M059J (cell line): ENCODE measurements around the gene TNFRSF6B. TPM values are rescaled to one million over a fixed set of nuclear protein-coding genes. Genes with fewer than 3 reads are reported as not detected.
A peak's percentile ranks its signal among the peaks of the same experiment; 100 is the strongest.

Source experiments
- DNase-seq: peaks from one replicate; pipeline ENCODE4 v3.0.0-alpha.2; 2012; ENCODE audit warnings: low read depth
- total RNA-seq: library from RNA; depleted of rRNA; stranded (reverse); fragments of >200 nt; shearing (Covaris generic); gene quantifications from 2 replicates; pipeline ENCODE4 v1.2.3, GENCODE V29; 2014

The TNFRSF6B gene
- total RNA-seq, 1 experiment from 2014 or later: 1.9 TPM

- peak; percentile 100 for DNase-seq
These were observed 13.9 kb upstream of the TNFRSF6B start for GRCh38 chr20:63682384-63683139.

GRCh38 chr20:63685269-63686026 is 11.0 kb upstream of the TNFRSF6B start:
- DNase-seq: no peak

- no peak for DNase-seq
These were observed 10.4 kb upstream of the TNFRSF6B start for GRCh38 chr20:63686094-63686491.

- peak; percentile 23 for DNase-seq
These were observed 9.7 kb upstream of the TNFRSF6B start for GRCh38 chr20:63686492-63687321.

GRCh38 chr20:63687419-63688178 is 8.9 kb upstream of the TNFRSF6B start:
- DNase-seq: no peak

- peak; percentile 9 for DNase-seq
These were observed 8.0 kb upstream of the TNFRSF6B start for GRCh38 chr20:63688228-63689045.

- no peak for DNase-seq
These were observed 7.1 kb upstream of the TNFRSF6B start for GRCh38 chr20:63689046-63690002.

- peak; percentile 9 for DNase-seq
These were observed 6.2 kb upstream of the TNFRSF6B start for GRCh38 chr20:63690003-63690897.

- DNase-seq: peak; percentile 41
These were observed 5.3 kb upstream of the TNFRSF6B start for GRCh38 chr20:63690898-63691710.

- DNase-seq: peak; percentile 18
These were observed 4.6 kb upstream of the TNFRSF6B start for GRCh38 chr20:63691711-63692435.

- DNase-seq: peak; percentile 77
These were observed 3.9 kb upstream of the TNFRSF6B start for GRCh38 chr20:63692436-63693082.

GRCh38 chr20:63693083-63693732 is 3.2 kb upstream of the TNFRSF6B start:
- peak; percentile 3 for DNase-seq

GRCh38 chr20:63693733-63694583 is 2.5 kb upstream of the TNFRSF6B start:
- no peak for DNase-seq

- no peak for DNase-seq
These were observed 1.6 kb upstream of the TNFRSF6B start for GRCh38 chr20:63694584-63695423.
